Aorta (tissue), 5 donors: Measurements from ENCODE around the gene TMEM19. TPM values are rescaled to one million over a fixed set of nuclear protein-coding genes. Genes with fewer than 3 reads are reported as not detected.

Source experiments
- ATAC-seq: fragments of 200-7000 bp; cut with Tn5 transposase; one replicate; pipeline ENCODE4 v1.9.1; 2022; ENCODE audit warnings: moderate library complexity; ENCODE audit not compliant: low FRiP score
- DNase-seq, 2 donors: peaks; one replicate each; pipeline ENCODE4 v3.0.0-alpha.2; 2020
- H3K27ac ChIP-seq, 2 donors: one replicate each; pipeline ENCODE4 v1.5.1; 2013; ENCODE audit warnings: low read length in 2 of 2, mild to moderate bottlenecking in 2 of 2, moderate library complexity in 2 of 2, control low read depth in 1 of 2, inconsistent platforms in 1 of 2, low read depth in 1 of 2
- H3K27me3 ChIP-seq, 2 donors: one replicate each; pipeline ENCODE4 v1.6.1; 2013; ENCODE audit warnings: control low read depth in 1 of 2, low read length in 1 of 2, mild to moderate bottlenecking in 1 of 2, moderate library complexity in 1 of 2; ENCODE audit not compliant: insufficient read depth in 2 of 2, control insufficient read depth in 1 of 2
- H3K36me3 ChIP-seq, 2 donors: one replicate each; pipeline ENCODE4 v1.6.1; 2013; ENCODE audit warnings: control low read depth in 1 of 2, low read length in 1 of 2, mild to moderate bottlenecking in 1 of 2; ENCODE audit not compliant: insufficient read depth in 2 of 2, control insufficient read depth in 1 of 2
- H3K4me1 ChIP-seq, 2 donors: one replicate each; pipeline ENCODE4 v1.6.1; 2013; ENCODE audit warnings: low read length in 2 of 2, control low read depth in 1 of 2, mild to moderate bottlenecking in 1 of 2, moderate library complexity in 1 of 2; ENCODE audit not compliant: insufficient read depth in 2 of 2, control insufficient read depth in 1 of 2
- H3K4me3 ChIP-seq, 2 donors: one replicate each; pipeline ENCODE4 v1.5.1; 2013; ENCODE audit warnings: low read length in 2 of 2, control low read depth in 1 of 2, mild to moderate bottlenecking in 1 of 2
- H3K9me3 ChIP-seq: one replicate; pipeline ENCODE4 v1.6.1; 2013; ENCODE audit warnings: mild to moderate bottlenecking, low read length; ENCODE audit not compliant: control insufficient read depth
- WGBS, 2 donors: extraction: QIAGEN DNeasy Blood & Tissue Kit; methylation state at CpG; one replicate each; pipeline ENCODE4 v1.1.7; 2013; 5-methylcytosine and 5-hydroxymethylcytosine counted together
- intact Hi-C, 2 donors: fragments of 100-400 bp; cut with DNase I; formaldehyde crosslinking; loops; one replicate each; pipeline versions ENCODE4 v1.14.2 to v1.15.0; 2022
- polyA plus RNA-seq, 2 donors: library from polyadenylated mRNA; stranded (reverse); fragments of 200-250 nt; gene quantifications; one replicate each; pipeline ENCODE4 v1.2.3, GENCODE V29; 2013
- total RNA-seq, 2 donors: library from RNA; stranded (reverse); fragmentation: NEBNext Ultra II Directional; extraction: Animal tissue kit (Norgen Biotek cat#: 25700); gene quantifications; one replicate each; pipeline ENCODE4 v1.2.1, GENCODE V29; 2021
- donor health status: healthy with polysubstance abuse.
- donor health status: Bipolar disorder and iron deficiency.
- donor health status: DM: no; HTN: no; CAD: no.
- donor health status: DM: no; HTN: no; CAD: no.
- donor health status: DM: yes; HTN: yes; CAD: no.

Gene TMEM19
- total and polyA plus RNA-seq, 4 donors: 13.6 to 22.8 (median 15.8) TPM

GRCh38 chr12:71661977-71662530 is 23.8 kb upstream of the TMEM19 start:
- DNase-seq (no peak), ATAC-seq (no peak)
- Histone ChIP-seq H3K9me3 (no peaks in the 10 kb centered on the region), H3K27me3 (no peaks in the 10 kb centered on the region), H3K4me3 (peak overlapping the region; percentile 63 to 84), H3K4me1 (no peaks in the 10 kb centered on the region), H3K27ac (no peak overlapping the region), H3K36me3 (no peaks in the 10 kb centered on the region)
- 1% methylated on average over 8 of the region's 8 CpGs for WGBS, 2 donors
- intact Hi-C loops: loop anchor here in 1 of 2 donors (10.0 kb wide), 1 partner anchor 93 kb away; the partner anchor contains the start of gene RAB21

GRCh38 chr12:71662849-71663560 is 22.9 kb upstream of the TMEM19 start:
- Histone ChIP-seq H3K36me3 (no peaks in the 10 kb centered on the region), H3K9me3 (no peaks in the 10 kb centered on the region), H3K27ac (peak overlapping the region; percentile 95 to 96), H3K27me3 (no peaks in the 10 kb centered on the region), H3K4me1 (no peaks in the 10 kb centered on the region), H3K4me3 (peak overlapping the region; percentile 63 to 84)
- intact Hi-C loops: loop anchor here in 1 of 2 donors (10.0 kb wide), 1 partner anchor 92 kb away; the partner anchor contains the start of gene RAB21
- whole genome bisulfite sequencing, 2 donors: 0% methylated on average over 53 of the region's 53 CpGs
- ATAC-seq: peak; percentile 68
- DNase-seq: peak; percentile 79 to 87

- Histone ChIP-seq H3K27me3 (no peaks in the 10 kb centered on the region), H3K4me1 (no peaks in the 10 kb centered on the region), H3K36me3 (no peaks in the 10 kb centered on the region), H3K4me3 (peak within 1 kb of the TSS; percentile 78 to 84), H3K9me3 (no peaks in the 10 kb centered on the region), H3K27ac (peak within 1 kb of the TSS; percentile 95 to 96)
- peak; percentile 95 to 96 for DNase-seq
- ATAC-seq: peak; percentile 97
- intact Hi-C loops: loop anchor here (1.0 to 10.0 kb wide), 3 partner anchors 21 to 91 kb away; partner anchors contain the start of genes RAB21 (in 1 of the 2) and TMEM19 (in 1 of the 2)
- 1% methylated on average over 52 to 57 of the region's 57 CpGs for WGBS, 2 donors
Observed at GRCh38 chr12:71663561-71664410, 22.1 kb upstream of the TMEM19 start, which contains the start of the genes THAP2 and ZFC3H1. Gene THAP2, plus strand, starts transcription at chr12:71664301. Its CDS starts 209 bp downstream, at chr12:71664510. Gene ZFC3H1, minus strand, starts transcription at chr12:71663848. Its CDS starts 238 bp downstream, at chr12:71663610.

GRCh38 chr12:71664411-71665089 is 21.3 kb upstream of the TMEM19 start:
- H3K9me3 ChIP-seq: no peaks in the 10 kb centered on the region
- no peak for ATAC-seq
- intact Hi-C loops: loop anchor here (1.0 to 10.0 kb wide), 3 partner anchors 20 to 90 kb away; partner anchors contain the start of genes RAB21 (in 1 of the 2) and TMEM19 (in 1 of the 2)
- no peaks in the 10 kb centered on the region for H3K4me1 ChIP-seq
- no peaks in the 10 kb centered on the region for H3K36me3 ChIP-seq
- H3K27ac ChIP-seq: peak overlapping the region in 1 of 2 donors; percentile 93
- H3K4me3 ChIP-seq: peak overlapping the region; percentile 78 to 84
- 0 to 1% methylated on average over 20 of the region's 20 CpGs for WGBS, 2 donors
- H3K27me3 ChIP-seq: no peaks in the 10 kb centered on the region
- DNase-seq: no peak

- no peak for ATAC-seq
- no peaks in the 10 kb centered on the region for H3K36me3 ChIP-seq
- intact Hi-C loops: loop anchor here (2.0 to 10.0 kb wide), 2 partner anchors 20 to 90 kb away; partner anchors contain the start of gene RAB21 (in 1 of the 2)
- no peak overlapping the region for H3K27ac ChIP-seq
- no peak for DNase-seq
- H3K4me1 ChIP-seq: no peaks in the 10 kb centered on the region
- peak overlapping the region; percentile 78 to 84 for H3K4me3 ChIP-seq
- WGBS, 2 donors: 8 to 11% methylated on average over 4 of the region's 4 CpGs
- H3K9me3 ChIP-seq: no peaks in the 10 kb centered on the region
- no peaks in the 10 kb centered on the region for H3K27me3 ChIP-seq
Observed at GRCh38 chr12:71665090-71665463, 20.8 kb upstream of the TMEM19 start.

- Histone ChIP-seq H3K36me3 (no peaks in the 10 kb centered on the region), H3K27ac (no peak overlapping the region), H3K4me3 (no peak overlapping the region), H3K4me1 (no peaks in the 10 kb centered on the region), H3K9me3 (no peaks in the 10 kb centered on the region), H3K27me3 (no peaks in the 10 kb centered on the region)
- no peak for ATAC-seq
- WGBS, 2 donors: 95 to 97% methylated on average over 5 of the region's 5 CpGs
- DNase-seq: no peak
- intact Hi-C loops: loop anchor here in 1 of 2 donors (10.0 kb wide), 1 partner anchor 89 kb away; the partner anchor contains the start of gene RAB21
Observed at GRCh38 chr12:71666259-71666658, 19.6 kb upstream of the TMEM19 start.

- no peak for ATAC-seq
- no peak for DNase-seq
- Histone ChIP-seq H3K36me3 (no peaks in the 10 kb centered on the region), H3K4me1 (no peaks in the 10 kb centered on the region), H3K27me3 (no peaks in the 10 kb centered on the region), H3K27ac (no peak overlapping the region), H3K9me3 (no peaks in the 10 kb centered on the region), H3K4me3 (no peak overlapping the region)
- intact Hi-C loops: no loop called here
Observed at GRCh38 chr12:71671311-71671710, 14.6 kb upstream of the TMEM19 start.

GRCh38 chr12:71671816-71672215 is 14.1 kb upstream of the TMEM19 start:
- Histone ChIP-seq H3K4me3 (no peak overlapping the region), H3K36me3 (no peaks in the 10 kb centered on the region), H3K27me3 (no peaks in the 10 kb centered on the region), H3K4me1 (no peaks in the 10 kb centered on the region), H3K27ac (no peak overlapping the region), H3K9me3 (no peaks in the 10 kb centered on the region)
- 27 to 30% methylated on average over 1 of the region's 1 CpG for WGBS, 2 donors
- ATAC-seq (no peak), DNase-seq (no peak)
- intact Hi-C loops: no loop called here
